A549 (cell line): ENCODE data around the gene CORO2A.

Experiments
- CHD2 ChIP-seq: fragments of 150-350 bp; IDR thresholded peaks from 2 replicates; pipeline ENCODE4 v1.6.1; 2014; ENCODE audit warnings: low read length; ENCODE audit not compliant: partially characterized antibody
- CTCF ChIP-seq: fragments of >200 bp; sonication (Bioruptor Twin); formaldehyde crosslinking; IDR thresholded peaks from 3 replicates; pipeline ENCODE4 v1.5.1; 2016
- GATA3 ChIP-seq: IDR thresholded peaks from 2 replicates; pipeline ENCODE4 v1.6.1; 2012; ENCODE audit warnings: borderline replicate concordance
- MAX ChIP-seq: IDR thresholded peaks from 2 replicates; pipeline ENCODE4 v1.6.1; 2012
- MAZ ChIP-seq: fragments of 150-350 bp; IDR thresholded peaks from 2 replicates; pipeline ENCODE4 v1.6.1; 2014; ENCODE audit warnings: antibody characterized with exemption, low read depth, low read length, borderline replicate concordance
- MYC ChIP-seq: IDR thresholded peaks from 2 replicates; pipeline ENCODE4 v1.6.1; 2012; ENCODE audit warnings: mild to moderate bottlenecking, inconsistent platforms, low read length, improper control_type of control experiment, borderline replicate concordance
- REST ChIP-seq: fragments of 200-600 bp; sonication (generic); IDR thresholded peaks from 2 replicates; pipeline ENCODE4 v1.6.1; 2016; ENCODE audit warnings: antibody characterized with exemption, mild to moderate bottlenecking, moderate library complexity
- RNF2 ChIP-seq: fragments of 200-600 bp; sonication (generic); IDR thresholded peaks from 2 replicates; pipeline ENCODE4 v1.6.1; 2016; ENCODE audit warnings: low read depth, mild to moderate bottlenecking, antibody characterized with exemption, moderate library complexity, borderline replicate concordance

- TF ChIP-seq CTCF, result no peak
- no peak for TF ChIP-seq MAX
- no peak for TF ChIP-seq REST
- TF ChIP-seq CHD2, result no peak
- TF ChIP-seq GATA3, result no peak
- TF ChIP-seq MAZ, result no peak
- TF ChIP-seq RNF2, result no peak
- no peak for TF ChIP-seq MYC
Measured at GRCh38 chr9:98147582-98147981, 44.9 kb downstream of the CORO2A start.
